Kidney glomerular epithelial cell (primary cell): ENCODE measurements around the gene FAS.

Experiments
- DNase-seq: peaks from one replicate; lab custom pipeline; 2025; lab: John Stamatoyannopoulos, UW

Gene FAS

DNA sequence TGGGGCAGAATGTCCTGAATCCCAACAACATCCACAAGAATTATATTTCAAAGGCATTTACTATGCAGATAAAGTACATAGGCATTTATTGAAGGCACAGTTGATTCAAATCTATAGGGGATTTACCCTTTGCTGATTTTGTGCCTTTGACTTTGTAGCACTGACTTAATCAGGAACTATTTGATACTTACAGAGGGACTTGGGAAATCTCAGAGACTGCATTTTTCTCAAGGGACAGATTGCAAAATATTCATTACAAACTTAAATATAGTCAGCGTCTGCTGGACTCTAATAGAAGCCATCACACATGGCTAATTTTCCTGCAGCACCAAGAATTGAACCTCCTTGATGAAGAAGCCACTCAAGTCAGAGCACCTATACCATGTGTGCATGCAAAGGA is 44.9 kb downstream of the FAS start:
- DNase-seq: no peak

DNA sequence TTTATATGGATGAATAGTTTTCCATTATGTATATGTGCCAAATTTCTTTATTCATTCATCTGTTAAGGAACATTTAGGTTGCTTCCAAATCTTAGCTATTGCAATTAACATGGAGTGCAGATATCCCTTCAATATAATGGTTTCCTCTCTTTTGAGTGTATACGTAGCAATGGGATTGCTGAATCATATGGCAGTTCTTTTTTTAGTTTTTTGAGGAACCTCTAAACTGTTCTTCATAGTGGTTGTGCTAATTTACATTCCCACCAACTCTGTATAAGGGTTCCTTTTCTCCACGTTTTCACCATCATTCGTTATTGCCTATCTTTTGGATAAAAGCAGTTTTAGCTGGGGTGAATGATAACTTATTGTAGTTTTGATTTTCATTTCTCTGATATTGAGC is 46.5 kb downstream of the FAS start:
- DNase-seq: no peak

DNA sequence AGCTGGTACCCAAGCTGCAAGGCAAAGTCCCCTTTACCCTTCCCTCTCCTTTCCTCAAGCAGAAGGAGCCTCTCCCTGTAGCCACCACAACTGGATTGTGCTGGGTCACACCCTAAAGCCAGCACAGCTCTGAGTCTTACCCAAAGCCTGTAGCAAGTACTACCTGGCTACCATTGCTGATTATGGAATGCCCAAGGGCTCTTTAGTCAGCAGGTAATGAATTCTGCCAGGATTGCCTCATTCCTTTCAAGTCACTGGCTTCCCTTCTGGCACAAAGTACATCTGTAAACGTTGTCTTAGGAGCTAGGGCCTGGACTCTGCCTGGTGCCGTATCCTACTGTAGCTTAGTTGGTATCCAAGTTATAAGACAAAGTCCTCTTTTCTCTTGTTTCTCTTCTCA is 52.0 kb downstream of the FAS start:
- no peak for DNase-seq

DNA sequence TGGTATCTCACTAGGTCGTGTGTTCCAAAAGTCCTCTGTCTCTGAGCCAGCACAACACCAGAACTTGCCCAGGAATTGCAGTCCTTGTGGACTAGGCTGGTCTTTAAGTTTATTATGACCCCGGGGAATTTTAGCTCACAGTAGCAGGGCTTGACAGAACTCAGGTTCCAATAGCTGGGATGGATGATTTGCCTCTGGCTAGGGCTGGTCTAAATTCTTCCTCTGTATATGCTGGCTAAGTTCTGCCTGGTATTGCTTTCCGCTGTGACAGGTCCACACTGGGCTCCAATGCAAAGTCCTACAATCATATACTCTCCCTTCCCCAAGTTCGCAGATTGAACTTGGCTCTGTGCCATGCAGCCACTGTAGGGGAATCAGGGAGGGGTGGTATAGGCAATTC is 52.5 kb downstream of the FAS start:
- no peak for DNase-seq

DNA sequence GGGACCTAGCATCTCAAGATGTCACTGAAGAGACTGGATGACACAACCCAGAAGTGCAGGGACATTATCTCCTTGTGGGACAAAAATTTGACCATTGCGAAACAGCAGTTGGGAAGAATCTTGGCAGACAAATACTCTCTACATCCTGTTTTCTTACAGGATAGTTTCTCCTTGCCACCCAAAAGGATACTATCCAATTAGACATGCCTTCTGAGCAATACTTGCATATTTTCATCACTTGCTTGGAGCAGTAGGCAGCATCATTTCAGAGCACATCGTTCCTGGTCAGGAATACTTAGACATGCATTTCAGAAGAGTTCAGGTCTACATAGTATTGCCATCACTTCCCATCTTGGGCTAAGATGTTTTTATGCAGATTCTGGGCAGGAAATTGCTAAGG is 56.8 kb downstream of the FAS start:
- DNase-seq: no peak

DNA sequence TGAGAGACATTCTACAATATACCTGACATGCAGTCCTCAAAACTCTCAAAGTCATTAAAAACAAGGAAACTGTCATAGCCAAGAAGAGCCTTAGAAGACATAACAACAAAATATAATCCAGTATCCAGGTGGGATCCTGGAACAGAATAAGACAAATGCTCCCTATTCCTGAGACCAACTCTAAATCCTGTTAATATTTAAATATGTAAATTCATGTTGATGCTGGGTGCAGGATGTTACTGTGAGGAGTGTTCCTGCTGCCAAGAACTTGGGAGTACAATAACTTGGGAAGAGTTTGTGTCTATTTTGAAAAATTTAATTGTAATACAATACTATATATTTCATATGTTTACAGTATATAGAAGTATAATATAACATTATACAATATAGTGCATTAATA is 61.0 kb downstream of the FAS start:
- no peak for DNase-seq

DNA sequence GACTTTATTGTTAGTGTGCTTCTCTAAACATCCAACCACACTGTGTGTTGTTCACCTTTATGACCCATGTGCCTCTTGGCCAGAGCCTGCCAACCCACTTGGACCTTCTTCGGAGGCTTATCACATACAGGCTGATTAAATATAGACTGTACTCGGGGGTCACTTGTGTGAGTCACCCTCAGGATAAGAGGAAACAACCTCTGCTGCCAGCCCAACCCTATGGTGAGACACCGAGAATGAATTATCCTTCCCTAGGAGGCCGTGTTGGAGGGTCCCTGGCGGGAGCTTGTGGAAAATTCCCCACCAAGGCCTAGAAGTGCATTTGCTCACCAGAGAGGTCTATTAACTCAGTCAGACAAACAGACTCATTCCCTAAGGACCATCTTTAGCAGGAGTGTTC is 63.0 kb downstream of the FAS start:
- DNase-seq: no peak

DNA sequence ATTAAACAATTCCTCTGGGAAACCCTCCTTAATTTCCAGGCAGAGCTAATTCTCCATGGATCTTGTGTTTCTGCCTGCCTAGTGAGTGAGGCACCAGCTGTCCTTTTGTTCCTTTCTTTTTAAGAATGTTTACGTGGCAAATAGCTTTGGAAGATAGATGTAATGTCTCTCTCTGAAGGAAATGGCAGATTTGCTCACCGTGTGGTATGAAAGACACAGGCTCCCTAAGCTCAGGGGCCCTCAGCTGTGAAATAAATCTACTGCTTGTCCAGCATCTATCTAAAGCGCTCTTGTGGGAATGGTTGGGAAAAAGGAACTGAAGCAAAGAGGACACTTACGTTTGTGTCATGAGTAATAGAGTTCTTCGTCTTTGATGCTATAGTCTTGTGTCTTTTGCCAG is 64.6 kb downstream of the FAS start:
- no peak for DNase-seq

DNA sequence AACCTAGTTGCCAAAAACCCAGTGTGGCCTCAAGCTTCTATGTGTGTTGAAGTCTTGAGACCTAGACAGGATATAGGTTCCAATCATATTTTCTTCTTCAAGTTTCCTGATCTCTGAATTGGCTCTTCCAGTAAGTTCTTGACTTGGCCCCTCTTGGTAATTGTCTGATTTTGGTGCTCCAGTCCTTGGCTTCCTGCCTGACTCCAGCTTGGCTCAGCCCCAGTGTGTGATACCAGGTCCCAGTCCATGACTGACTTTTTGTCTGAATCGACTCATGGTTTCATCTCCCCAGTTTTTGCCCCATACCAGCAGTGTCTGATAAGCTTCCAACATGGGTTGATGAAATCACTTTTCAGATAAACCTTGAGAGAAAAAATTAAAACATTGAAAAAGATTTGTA is 72.3 kb downstream of the FAS start:
- DNase-seq: no peak

DNA sequence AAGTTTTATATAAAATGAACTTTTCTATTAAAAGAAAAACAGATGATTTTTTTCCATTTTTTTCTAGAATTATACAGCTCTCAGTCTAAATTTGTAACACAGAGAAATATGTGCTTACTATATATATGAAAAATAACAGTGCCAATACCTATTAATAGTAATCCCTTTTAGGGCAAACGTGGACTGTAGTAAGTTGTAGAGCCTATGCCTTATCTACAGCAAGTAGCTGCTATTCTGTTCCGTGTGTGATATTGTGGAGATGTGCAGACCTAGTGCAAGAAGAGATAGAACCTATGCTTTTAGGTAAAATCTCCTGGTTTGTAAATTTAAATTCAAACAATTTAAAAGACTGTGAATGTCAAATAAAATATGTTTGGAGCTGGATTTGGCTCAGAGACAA is 72.9 kb downstream of the FAS start:
- DNase-seq: no peak

DNA sequence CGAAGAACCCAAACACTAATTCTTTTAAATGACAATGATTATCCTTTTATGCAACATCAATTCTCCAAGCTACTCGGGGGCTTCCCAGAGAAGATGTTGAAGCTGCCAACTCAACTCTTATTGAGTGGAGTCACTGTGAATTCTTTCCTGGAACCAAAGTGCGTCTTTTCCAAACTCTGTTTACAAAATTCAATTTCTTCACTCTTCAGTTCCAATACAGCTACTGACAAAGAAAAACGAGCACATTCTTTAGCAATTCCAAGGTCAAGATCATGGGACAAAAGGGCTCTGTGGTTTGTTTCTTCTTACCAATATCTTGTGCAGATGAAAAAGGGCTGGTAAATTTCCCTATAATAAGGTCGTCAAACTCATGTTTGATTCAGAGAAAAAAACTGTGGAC is 74.2 kb downstream of the FAS start:
- no peak for DNase-seq
